HEK293 (cell line): ENCODE results near the gene CACYBP.

Experiments
- CTCF ChIA-PET: fragments of 350-600 bp; formaldehyde crosslinking; extraction: SDS; loops from one replicate; lab custom pipeline; 2021; ENCODE audit warnings: antibody characterized with exemption; lab: Yijun Ruan, JAX
- POLR2A ChIA-PET: fragments of 300-600 bp; formaldehyde crosslinking; extraction: SDS; loops from one replicate; lab custom pipeline; 2020; ENCODE audit warnings: antibody characterized with exemption, inconsistent platforms; lab: Yijun Ruan, JAX
- H3K27ac ChIP-seq: fragments of 200-500 bp; sonication (Bioruptor generic); 2 replicates; pipeline ENCODE4 v1.5.1; 2014; ENCODE audit warnings: low read depth, low read length, control low read depth, inconsistent platforms; ENCODE audit errors: extremely low read depth
- H3K36me3 ChIP-seq, 2 experiments: fragments of 200-500 bp in 1 of 2; sonication (Bioruptor generic) in 1 of 2; 1 replicate in 1 of 2; 2 replicates in 1 of 2; pipeline ENCODE4 v1.5.1; 2014 to 2017; ENCODE audit warnings: inconsistent platforms in 2 of 2, low read length in 2 of 2; ENCODE audit not compliant: control insufficient read depth in 2 of 2, insufficient read depth in 1 of 2
- H3K4me1 ChIP-seq: fragments of 200-500 bp; sonication (Bioruptor generic); 2 replicates; pipeline ENCODE4 v1.5.1; 2014; ENCODE audit warnings: mild to moderate bottlenecking, low read length, inconsistent platforms; ENCODE audit not compliant: control insufficient read depth, insufficient read depth
- H3K4me3 ChIP-seq: 2 replicates; pipeline ENCODE4 v1.5.1; 2011; ENCODE audit warnings: low read depth, mild to moderate bottlenecking, control low read depth, low read length, moderate library complexity
- H3K9me3 ChIP-seq: fragments of 200-500 bp; sonication (Bioruptor generic); 2 replicates; pipeline ENCODE4 v1.5.1; 2014; ENCODE audit warnings: low read depth, low read length, inconsistent platforms; ENCODE audit not compliant: control insufficient read depth, insufficient read depth
- FEZF1 ChIP-seq: fragments of 450-650 bp; formaldehyde crosslinking; IDR thresholded peaks from 2 replicates; pipeline ENCODE4 v1.5.1; 2016; ENCODE audit warnings: missing biosample characterization, missing genetic modification characterization
- IKZF3 ChIP-seq: fragments of 450-650 bp; IDR thresholded peaks from 2 replicates; pipeline ENCODE4 v1.5.0; 2018; ENCODE audit warnings: missing biosample characterization, mild to moderate bottlenecking, missing genetic modification characterization, moderate library complexity
- ZBTB17 ChIP-seq: fragments of 450-650 bp; formaldehyde crosslinking; IDR thresholded peaks from 2 replicates; pipeline ENCODE4 v1.5.1; 2016; ENCODE audit warnings: missing biosample characterization, missing genetic modification characterization
- ZFHX2 ChIP-seq: fragments of 450-650 bp; formaldehyde crosslinking; conservative IDR thresholded peaks from 2 replicates; pipeline ENCODE4 v1.5.1; 2016; ENCODE audit warnings: missing biosample characterization, missing genetic modification characterization
- ZNF146 ChIP-seq: fragments of 450-650 bp; formaldehyde crosslinking; IDR thresholded peaks from 2 replicates; pipeline ENCODE4 v1.5.1; 2016; ENCODE audit warnings: missing biosample characterization, missing genetic modification characterization
- ZNF174 ChIP-seq: fragments of 450-650 bp; formaldehyde crosslinking; IDR thresholded peaks from 2 replicates; pipeline ENCODE4 v1.5.0; 2017; ENCODE audit warnings: missing biosample characterization, mild to moderate bottlenecking, missing genetic modification characterization
- ZNF335 ChIP-seq: fragments of 450-650 bp; formaldehyde crosslinking; conservative IDR thresholded peaks from 2 replicates; pipeline ENCODE4 v1.5.1; 2016; ENCODE audit warnings: missing biosample characterization, missing genetic modification characterization
- ZNF501 ChIP-seq: fragments of 450-650 bp; formaldehyde crosslinking; IDR thresholded peaks from 2 replicates; pipeline ENCODE4 v1.5.1; 2016; ENCODE audit warnings: missing biosample characterization, missing genetic modification characterization
- ZNF664 ChIP-seq: fragments of 450-650 bp; formaldehyde crosslinking; IDR thresholded peaks from 2 replicates; pipeline ENCODE4 v1.5.1; 2016; ENCODE audit warnings: missing biosample characterization, missing genetic modification characterization
- ZNF843 ChIP-seq: fragments of 450-650 bp; formaldehyde crosslinking; IDR thresholded peaks from 2 replicates; pipeline ENCODE4 v1.5.1; 2016; ENCODE audit warnings: missing biosample characterization, missing genetic modification characterization
- ZXDB ChIP-seq: fragments of 450-650 bp; formaldehyde crosslinking; IDR thresholded peaks from 2 replicates; pipeline ENCODE4 v1.5.1; 2016; ENCODE audit warnings: missing biosample characterization, missing genetic modification characterization
- TF ChIP-seq, protein P1 (sequence below): fragments of 450-650 bp; formaldehyde crosslinking; IDR thresholded peaks from 2 replicates; pipeline ENCODE4 v1.5.1; 2016; ENCODE audit warnings: missing biosample characterization, missing genetic modification characterization
- TF ChIP-seq, protein P2 (sequence below): fragments of 450-650 bp; formaldehyde crosslinking; IDR thresholded peaks from 2 replicates; pipeline ENCODE4 v1.5.1; 2016; ENCODE audit warnings: missing biosample characterization, missing genetic modification characterization
- TF ChIP-seq, protein P3 (sequence below): fragments of 450-650 bp; formaldehyde crosslinking; IDR thresholded peaks from 2 replicates; pipeline ENCODE4 v1.5.1; 2017; ENCODE audit warnings: missing biosample characterization, missing genetic modification characterization
- TF ChIP-seq, protein P4 (sequence below): fragments of 450-650 bp; formaldehyde crosslinking; IDR thresholded peaks from 2 replicates; pipeline ENCODE4 v1.5.1; 2016; ENCODE audit warnings: missing biosample characterization, missing genetic modification characterization

Gene CACYBP

DNA sequence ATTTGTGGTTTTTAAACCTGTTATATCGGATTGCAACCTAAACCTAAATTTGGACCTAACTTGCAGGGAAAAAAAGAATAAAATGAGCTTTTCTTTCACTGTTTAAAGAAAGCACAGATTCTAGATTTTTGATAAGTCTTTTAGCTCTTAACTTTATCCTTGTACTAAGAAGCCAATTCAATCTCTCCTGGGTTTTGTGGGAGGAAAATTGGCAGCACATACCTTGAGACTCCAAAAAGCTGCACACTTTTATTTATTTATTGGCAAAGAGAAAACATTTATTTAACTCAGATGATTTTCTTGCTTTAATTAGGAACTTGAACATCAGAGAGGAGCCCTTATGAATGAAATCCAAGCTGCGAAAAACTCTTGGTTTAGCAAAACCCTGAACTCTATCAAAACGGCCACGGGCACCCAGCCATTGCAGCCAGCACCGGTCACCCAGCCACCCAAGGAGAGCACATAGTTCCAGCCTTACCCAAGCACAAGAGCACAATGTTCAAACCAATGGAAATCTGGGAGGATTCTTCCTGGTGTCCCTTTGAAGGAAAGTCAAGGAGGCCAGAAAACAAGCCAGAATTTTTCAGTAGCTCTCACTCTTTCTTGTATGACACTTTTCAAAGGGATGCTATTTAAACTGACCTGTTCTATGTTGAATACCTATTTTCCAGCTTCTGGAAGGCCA, 10.1 kb upstream of the CACYBP start:
- Histone ChIP-seq H3K9me3 (no peaks in the 10 kb centered on the region), H3K36me3 (no peaks in the 10 kb centered on the region), H3K27ac (no peak overlapping the region), H3K4me1 (peaks cover 8% of the 10 kb centered on the region; the same call in 1 of the 2 replicates), H3K4me3 (no peak overlapping the region)
- ChIA-PET POLR2A (interaction anchor here (1.7 kb wide), 1 partner anchor 9 kb away, joined by 7 read pairs; no protein-coding TSS in a partner anchor), CTCF (interaction anchor here (0.6 to 1.2 kb wide), 2 partner anchors 107 to 157 kb away, joined by 3 read pairs; no protein-coding TSS in a partner anchor)
- no peak for TF ChIP-seq ZNF174 (tag by site-specific recombination)
- no peak for TF ChIP-seq ZFHX2 (tag by site-specific recombination)
- TF ChIP-seq ZNF501, result no peak
- TF ChIP-seq, protein P1, sequence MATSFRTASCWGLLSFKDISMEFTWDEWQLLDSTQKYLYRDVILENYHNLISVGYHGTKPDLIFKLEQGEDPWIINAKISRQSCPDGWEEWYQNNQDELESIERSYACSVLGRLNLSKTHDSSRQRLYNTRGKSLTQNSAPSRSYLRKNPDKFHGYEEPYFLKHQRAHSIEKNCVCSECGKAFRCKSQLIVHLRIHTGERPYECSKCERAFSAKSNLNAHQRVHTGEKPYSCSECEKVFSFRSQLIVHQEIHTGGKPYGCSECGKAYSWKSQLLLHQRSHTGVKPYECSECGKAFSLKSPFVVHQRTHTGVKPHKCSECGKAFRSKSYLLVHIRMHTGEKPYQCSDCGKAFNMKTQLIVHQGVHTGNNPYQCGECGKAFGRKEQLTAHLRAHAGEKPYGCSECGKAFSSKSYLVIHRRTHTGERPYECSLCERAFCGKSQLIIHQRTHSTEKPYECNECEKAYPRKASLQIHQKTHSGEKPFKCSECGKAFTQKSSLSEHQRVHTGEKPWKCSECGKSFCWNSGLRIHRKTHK (tag by site-specific recombination), result no peak

DNA sequence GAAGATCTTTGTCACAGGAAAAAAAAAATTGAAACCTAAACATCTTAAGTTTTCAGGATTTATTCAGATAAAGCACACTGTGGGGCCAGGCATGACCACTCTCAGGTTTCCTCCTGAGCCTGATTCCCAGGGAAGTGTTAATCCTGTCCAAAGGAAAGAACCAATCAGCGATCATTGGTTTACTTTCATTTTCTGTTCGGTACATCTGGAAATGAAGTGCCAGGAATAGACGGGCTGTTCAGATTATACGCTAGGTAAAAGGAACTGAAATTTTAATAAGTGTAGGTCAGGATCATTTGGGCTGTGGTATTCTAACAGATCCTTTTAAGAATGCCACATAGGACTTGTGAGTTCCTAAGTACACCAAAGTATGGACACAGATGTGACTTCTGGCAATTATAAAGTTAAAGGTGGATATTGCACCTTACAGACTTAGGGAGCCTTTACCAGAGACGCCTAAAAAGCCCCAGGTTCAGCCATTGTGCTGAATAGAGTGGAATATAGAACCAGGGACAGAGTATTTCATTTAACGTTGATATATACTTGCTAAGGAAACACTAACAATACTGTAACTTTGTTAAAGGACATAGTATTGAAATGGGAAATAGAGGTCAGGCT, 9.3 kb upstream of the CACYBP start:
- POLR2A ChIA-PET, result interaction anchor here (1.7 kb wide), 1 partner anchor 8 kb away, joined by 7 read pairs; no protein-coding TSS in a partner anchor
- CTCF ChIA-PET, result interaction anchor here (0.6 to 1.0 kb wide), 2 partner anchors 158 to 728 kb away, joined by 3 to 4 read pairs; no protein-coding TSS in a partner anchor

DNA sequence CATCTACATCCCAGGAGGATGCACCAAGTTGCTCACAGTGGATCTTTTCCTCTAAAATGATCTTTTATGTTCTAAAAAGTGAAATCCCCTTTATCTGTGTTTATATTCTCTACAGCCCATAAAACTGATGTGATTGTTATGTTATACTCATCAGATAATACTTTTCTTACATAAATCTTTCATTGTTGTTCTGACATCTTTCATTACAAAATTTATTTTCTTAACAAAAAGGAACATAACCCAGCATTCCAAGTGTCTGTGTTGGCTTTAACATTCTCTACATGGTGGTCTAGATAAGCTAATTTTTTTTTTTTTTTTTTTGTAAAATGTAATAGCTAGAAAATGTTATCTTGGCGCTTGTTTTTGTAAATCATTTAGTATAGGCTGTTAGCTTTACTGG, 8.3 kb upstream of the CACYBP start:
- Histone ChIP-seq H3K27ac (no peak overlapping the region), H3K4me3 (no peak overlapping the region), H3K4me1 (peaks cover 8% of the 10 kb centered on the region; the same call in 1 of the 2 replicates), H3K36me3 (peaks cover 0 to under 1% of the 10 kb centered on the region in 2 experiments; a peak in 1 of 3 replicates)
- POLR2A ChIA-PET, result no interaction called here
- TF ChIP-seq FEZF1 (tag by site-specific recombination), result peak; percentile 86
- TF ChIP-seq ZNF843, result peak; percentile 65
- TF ChIP-seq ZXDB (tag by site-specific recombination), result peak; percentile 27; the same call in 1 of the 2 replicates
- TF ChIP-seq, protein P2, sequence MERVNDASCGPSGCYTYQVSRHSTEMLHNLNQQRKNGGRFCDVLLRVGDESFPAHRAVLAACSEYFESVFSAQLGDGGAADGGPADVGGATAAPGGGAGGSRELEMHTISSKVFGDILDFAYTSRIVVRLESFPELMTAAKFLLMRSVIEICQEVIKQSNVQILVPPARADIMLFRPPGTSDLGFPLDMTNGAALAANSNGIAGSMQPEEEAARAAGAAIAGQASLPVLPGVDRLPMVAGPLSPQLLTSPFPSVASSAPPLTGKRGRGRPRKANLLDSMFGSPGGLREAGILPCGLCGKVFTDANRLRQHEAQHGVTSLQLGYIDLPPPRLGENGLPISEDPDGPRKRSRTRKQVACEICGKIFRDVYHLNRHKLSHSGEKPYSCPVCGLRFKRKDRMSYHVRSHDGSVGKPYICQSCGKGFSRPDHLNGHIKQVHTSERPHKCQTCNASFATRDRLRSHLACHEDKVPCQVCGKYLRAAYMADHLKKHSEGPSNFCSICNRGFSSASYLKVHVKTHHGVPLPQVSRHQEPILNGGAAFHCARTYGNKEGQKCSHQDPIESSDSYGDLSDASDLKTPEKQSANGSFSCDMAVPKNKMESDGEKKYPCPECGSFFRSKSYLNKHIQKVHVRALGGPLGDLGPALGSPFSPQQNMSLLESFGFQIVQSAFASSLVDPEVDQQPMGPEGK (tag by site-specific recombination), result no peak
- TF ChIP-seq, protein P3, sequence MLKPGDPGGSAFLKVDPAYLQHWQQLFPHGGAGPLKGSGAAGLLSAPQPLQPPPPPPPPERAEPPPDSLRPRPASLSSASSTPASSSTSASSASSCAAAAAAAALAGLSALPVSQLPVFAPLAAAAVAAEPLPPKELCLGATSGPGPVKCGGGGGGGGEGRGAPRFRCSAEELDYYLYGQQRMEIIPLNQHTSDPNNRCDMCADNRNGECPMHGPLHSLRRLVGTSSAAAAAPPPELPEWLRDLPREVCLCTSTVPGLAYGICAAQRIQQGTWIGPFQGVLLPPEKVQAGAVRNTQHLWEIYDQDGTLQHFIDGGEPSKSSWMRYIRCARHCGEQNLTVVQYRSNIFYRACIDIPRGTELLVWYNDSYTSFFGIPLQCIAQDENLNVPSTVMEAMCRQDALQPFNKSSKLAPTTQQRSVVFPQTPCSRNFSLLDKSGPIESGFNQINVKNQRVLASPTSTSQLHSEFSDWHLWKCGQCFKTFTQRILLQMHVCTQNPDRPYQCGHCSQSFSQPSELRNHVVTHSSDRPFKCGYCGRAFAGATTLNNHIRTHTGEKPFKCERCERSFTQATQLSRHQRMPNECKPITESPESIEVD (tag by site-specific recombination), result peak; percentile 65
- TF ChIP-seq ZNF146 (tag by site-specific recombination), result no peak
- TF ChIP-seq, all 188 proteins: peak for 4
- CTCF ChIA-PET, result interaction anchor here (0.7 to 1.1 kb wide), 3 partner anchors 8 to 1561 kb away, joined by 3 to 4 read pairs (median 4); no protein-coding TSS in a partner anchor
- H3K9me3 ChIP-seq, result no peaks in the 10 kb centered on the region

More for the DNA sequence above, 9.3 kb upstream of the CACYBP start:
- Histone ChIP-seq H3K4me3 (no peak overlapping the region), H3K4me1 (peaks cover 8% of the 10 kb centered on the region; the same call in 1 of the 2 replicates), H3K36me3 (no peaks in the 10 kb centered on the region), H3K27ac (no peak overlapping the region), H3K9me3 (no peaks in the 10 kb centered on the region)
- TF ChIP-seq, protein P4, sequence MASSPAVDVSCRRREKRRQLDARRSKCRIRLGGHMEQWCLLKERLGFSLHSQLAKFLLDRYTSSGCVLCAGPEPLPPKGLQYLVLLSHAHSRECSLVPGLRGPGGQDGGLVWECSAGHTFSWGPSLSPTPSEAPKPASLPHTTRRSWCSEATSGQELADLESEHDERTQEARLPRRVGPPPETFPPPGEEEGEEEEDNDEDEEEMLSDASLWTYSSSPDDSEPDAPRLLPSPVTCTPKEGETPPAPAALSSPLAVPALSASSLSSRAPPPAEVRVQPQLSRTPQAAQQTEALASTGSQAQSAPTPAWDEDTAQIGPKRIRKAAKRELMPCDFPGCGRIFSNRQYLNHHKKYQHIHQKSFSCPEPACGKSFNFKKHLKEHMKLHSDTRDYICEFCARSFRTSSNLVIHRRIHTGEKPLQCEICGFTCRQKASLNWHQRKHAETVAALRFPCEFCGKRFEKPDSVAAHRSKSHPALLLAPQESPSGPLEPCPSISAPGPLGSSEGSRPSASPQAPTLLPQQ (tag by site-specific recombination), result 0 out of 2 replicates have a peak, but pooled peaks have one; percentile 45
- TF ChIP-seq ZNF664, result 0 out of 2 replicates have a peak, but pooled peaks have one; percentile 57
- peak; percentile 41; the same call in 1 of the 2 replicates for TF ChIP-seq ZBTB17
- no peak for TF ChIP-seq IKZF3 (tag by site-specific recombination)
- peak; percentile 40 for TF ChIP-seq ZNF335 (tag by site-specific recombination)
